Fibroblast of skin of scalp (primary cell): ENCODE results near the gene CLDN18. TPM values are rescaled to one million over a fixed set of nuclear protein-coding genes. Genes with fewer than 3 reads are reported as not detected.

Experiments
- DNase-seq: peaks from one replicate; pipeline ENCODE4 v3.0.0-alpha.2; 2013
- polyA plus RNA-seq, 2 experiments: library from polyadenylated mRNA; unstranded; fragments of 120-200 nt; gene quantifications; one replicate each; pipeline ENCODE4 v1.2.1, GENCODE V29; 2013; ENCODE audit not compliant: insufficient read length in 2 of 2

Gene CLDN18
- 0.66 TPM for polyA plus RNA-seq (2013, experiment 1 of 2; ENCODE audit: insufficient read length)
- polyA plus RNA-seq (2013, experiment 2 of 2; ENCODE audit: insufficient read length) = 0.43 TPM

DNA sequence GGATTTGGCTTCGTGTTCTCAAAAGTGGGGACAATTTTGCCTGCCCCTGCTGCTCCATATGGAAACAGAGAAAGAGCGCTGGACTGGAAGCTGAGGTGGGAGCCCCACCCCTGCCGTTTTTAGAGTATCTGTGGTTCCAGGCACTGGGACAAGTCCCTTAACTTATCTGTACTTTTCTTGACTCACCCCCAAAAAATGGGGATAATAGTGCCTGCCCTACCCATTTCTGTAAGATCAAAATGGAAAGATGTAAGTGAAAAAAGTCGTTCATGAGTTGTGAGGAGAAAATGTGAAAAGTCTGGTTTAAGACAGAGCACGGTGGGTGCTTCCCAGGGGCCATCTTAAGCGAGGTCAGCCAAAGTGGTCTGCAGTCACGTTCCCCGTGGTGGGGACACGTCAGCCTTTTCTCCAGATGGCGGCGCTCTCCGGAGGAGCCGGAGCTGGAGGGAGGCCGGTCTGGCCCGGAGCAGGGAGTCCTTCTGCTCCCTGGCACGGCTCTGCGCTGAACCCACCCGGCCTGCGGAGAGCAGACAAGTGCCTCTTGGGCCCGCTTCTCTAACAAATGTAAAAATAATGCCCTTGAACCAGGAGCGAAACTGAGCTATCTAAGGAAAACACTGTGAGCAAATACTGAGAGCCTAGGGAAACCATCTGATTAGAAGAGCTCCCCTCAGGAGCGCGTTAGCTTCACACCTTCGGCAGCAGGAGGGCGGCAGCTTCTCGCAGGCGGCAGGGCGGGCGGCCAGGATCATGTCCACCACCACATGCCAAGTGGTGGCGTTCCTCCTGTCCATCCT lies at the start of gene CLDN18:
Gene CLDN18, plus strand, starts transcription at position 690 of the 797 bp plus-strand sequence. Its CDS starts 61 bp downstream, at position 751.
- no peak for DNase-seq

DNA sequence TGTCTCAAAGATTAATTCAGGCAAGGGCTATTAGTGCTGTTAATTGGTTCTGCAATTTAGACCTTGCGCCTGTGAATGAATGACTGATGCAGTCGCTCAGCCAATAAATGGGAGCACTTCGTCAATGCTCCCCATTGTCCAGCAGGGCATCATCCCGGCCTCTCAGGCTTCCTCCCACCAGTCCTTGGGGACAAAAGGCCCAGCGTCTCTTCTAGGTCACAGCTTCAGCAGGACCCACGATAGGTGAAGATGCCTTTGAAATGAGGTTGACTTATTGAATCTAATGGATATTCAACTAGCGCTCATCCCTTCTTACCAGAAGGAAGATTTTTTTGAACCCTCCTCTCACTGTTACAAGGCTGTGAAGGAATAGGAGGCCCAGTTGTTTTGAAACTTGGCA lies 47.7 kb upstream of the CLDN18 start:
- DNase-seq = no peak

DNA sequence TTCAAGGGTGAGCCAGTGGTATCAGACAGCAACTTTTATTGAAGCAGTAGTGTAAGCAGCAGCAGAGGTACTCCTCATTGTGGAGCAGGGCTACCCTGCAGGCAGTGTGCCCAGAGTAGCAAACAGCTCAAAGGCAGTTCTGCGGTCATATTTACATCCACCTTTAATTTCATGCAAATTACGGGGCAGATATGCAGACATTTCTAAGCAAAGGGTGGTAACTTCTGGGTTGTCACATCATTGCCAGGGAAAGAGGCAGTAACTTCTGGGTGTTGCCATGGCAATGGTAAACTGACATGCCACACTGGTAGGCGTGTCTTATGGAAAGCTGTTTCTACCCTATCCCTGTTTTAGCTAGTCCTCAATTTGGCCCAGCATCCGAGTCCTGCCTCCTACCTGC lies 46.5 kb upstream of the CLDN18 start:
- DNase-seq = no peak

DNA sequence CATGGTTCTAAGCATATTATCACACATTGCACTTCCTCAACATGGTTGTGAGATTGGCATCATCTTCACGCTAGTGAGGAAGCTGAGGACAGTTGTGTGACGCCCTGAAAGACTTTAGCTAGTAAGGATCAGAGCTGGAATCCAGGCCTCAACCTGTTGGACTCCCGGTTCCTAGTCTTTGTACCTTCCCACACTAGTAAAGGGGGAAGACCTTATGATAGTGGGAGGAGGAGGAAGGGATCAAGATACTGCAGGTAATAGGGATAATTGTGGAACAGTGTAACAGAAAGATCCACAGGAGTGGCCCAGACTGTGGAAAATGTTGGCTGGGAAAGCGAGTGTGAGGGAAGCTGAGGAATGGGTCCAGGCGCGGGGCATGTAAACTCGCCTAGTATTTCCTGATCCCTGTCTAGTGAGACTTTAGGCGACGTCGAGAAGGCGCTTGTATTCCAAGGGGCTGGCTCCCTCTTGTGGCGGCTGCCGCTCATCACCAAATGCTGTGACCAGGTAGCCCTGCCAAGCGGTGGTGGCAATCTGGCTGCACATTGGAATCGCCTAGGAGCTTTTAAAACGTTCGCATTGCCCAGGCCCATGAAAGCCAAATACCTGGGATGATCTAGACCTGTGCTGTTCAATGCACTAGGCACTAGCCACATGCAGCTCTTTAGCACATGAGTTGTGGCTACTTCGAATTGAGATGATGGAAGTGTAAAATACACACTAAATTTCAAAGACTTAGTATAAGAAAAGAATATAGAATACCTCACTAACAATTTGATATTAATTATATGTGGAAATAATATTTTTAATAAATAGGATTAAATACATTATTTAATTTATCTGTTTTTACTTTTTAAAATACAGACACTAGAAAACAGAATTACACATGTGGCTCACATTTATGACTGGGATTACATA lies 38.8 kb upstream of the CLDN18 start:
- peak; percentile 61 for DNase-seq

DNA sequence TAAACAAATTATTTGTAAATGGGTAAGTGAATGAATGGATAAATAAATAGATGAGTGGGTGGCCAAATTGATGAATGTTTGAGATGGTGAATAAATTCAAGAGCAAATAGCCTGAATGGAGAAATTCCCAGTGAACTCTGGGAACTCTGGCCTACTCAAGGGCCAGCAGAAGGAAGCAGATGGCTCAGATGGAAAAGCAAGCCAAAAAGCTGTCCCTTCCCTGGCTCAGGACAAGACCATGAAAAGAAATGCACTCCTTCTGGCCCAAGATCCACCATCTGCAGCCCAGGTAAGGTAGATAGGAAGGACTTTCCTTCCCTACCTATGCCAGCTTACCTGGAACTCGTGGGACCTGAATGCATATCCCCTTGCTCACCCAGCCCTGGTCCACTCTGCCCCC lies 37.6 kb upstream of the CLDN18 start:
- no peak for DNase-seq

DNA sequence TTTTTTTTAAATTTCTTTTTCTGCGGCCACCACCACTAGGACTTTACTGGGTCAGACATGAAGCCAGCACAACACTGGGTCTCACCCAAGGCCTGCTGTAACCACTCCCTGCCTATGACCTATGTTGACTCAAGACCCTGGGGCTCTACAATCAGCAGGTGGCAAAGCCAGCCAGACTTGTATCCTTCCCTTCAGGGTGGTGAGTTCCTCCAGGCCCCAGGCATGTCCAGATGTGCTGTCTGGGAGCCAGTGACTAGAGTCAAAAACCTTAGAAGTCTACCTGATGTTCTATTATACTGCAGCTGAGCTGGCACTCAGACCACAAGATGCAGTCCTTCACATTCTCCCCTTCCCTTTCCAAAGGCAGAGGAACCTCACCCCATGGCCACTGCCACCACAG lies 31.6 kb upstream of the CLDN18 start:
- DNase-seq = no peak

DNA sequence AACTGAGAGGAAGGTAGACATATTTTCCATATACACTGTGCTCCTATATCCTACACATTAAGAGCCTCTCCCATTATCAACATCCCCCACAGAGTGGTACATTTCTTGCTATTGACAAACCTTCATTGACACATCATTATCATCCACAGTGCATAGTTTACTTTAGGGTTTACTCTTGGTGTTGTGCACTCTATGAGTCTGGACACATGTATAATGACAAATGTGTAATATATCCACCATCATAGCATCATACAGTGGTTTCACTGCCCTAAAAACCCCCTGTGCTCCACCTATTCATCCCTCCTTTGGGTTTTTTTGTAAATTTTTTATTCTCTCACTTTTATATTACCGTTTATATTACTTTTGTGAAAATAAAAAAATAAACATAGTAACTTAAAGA lies 22.2 kb upstream of the CLDN18 start:
- DNase-seq = no peak

DNA sequence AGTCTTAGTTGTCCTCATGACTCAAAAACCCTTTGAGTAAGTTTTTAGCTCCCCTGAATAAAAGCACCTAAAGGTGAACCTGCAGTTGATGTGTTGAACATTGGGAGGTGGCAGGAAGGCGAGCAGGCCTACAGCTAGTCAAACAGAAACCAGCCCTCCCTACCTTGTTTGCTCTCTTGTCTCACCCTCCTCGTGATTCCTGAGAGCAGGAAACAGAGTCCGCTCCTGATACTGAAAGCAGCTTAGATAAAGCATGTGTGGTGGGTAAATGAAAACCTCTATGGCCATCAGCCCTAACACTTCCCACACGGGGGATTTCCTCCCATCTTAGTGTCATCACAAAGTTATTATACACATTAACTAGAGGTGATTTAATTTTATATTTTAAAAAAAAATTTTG lies 21.8 kb upstream of the CLDN18 start:
- DNase-seq = no peak

DNA sequence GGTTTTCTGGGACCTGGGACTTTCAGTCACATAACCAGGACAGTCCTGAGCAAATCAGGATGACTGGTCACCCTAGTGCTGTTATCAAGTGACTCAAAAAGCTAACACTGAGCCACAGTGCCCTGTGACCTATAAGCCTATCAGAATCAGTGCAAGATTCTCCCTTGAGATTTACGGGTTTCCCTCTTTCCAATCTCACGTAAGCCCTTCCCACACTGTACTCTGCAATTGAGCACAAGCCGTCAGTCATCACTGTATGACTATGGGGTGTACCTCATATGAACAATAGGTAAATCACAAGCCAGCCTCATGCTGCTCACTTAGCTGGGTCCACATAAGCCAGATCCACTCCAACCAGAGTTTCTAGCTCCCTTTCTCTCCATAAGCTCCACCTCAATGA lies 21.0 kb upstream of the CLDN18 start:
- no peak for DNase-seq

DNA sequence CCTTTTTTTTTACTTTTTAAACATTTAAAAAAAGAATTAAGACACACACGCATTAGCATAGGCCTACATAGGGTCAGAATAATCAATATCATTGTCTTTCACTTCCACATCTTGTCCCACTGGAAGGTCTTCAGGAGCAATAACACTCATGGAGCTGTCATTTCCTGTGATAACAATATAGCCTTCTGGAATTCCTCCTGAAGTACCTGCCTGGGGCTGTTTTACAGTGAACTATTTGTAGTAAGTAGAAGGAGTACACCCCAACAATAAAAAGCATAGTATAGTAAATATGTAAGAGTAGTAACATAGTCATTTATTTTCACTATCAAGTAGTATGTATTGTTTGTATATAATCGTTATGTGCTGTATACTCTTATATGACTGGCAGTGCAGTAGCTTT lies 19.5 kb upstream of the CLDN18 start:
- no peak for DNase-seq

DNA sequence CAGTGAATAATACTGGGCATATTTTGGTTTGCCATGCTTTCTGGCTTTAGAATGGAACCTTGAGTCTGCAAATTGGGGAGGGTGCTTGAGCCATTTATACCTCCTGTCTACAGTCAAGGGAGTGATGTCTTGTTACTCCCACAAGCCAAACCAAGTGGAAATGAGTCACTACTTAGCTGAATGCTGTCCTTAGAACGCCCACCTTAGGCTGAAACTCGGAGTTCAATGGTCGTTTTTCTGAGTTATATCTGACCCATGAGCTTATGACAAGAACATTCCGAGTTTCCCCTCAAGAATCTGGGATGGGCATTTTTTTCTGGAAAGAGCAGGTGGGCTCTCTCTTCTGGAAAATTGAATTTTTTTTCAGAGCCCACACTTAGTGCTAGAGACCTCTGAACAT lies 17.4 kb upstream of the CLDN18 start:
- no peak for DNase-seq

DNA sequence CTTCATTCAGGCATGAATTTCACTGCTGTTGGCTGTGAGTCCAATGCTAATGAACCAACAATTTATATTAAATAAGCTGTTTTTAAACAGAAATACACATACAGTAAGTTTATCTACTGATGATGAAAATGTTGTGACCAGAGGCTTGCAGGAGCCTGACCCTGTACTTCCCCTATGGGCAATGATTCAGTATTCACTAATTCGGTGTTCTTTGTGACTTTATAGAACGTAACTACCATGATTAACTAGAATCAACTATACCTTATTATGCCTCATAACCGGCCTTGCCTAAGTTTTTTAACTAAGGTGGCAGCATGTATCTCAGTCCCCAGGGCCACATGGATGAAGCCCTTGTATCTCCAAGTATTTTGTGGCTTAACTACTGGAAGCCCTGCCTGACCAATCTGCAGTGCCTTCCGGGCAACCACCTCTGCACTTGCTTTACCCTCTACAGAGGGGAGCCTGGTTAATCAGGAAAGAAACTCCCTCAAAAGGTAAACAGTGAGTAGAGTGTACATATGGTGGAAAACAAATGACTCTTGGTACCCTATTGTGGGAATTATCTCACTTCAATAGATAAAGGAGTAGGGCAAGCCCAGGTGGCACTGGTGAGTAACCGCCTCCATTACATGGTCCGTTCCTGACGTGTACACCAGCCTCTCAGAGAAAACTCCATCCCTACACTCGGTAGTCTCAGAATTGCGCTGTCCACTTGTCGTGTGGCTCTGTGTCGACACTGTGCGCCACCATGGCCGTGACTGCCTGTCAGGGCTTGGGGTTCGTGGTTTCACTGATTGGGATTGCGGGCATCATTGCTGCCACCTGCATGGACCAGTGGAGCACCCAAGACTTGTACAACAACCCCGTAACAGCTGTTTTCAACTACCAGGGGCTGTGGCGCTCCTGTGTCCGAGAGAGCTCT lies 11.6 kb upstream of the CLDN18 start:
- no peak for DNase-seq

DNA sequence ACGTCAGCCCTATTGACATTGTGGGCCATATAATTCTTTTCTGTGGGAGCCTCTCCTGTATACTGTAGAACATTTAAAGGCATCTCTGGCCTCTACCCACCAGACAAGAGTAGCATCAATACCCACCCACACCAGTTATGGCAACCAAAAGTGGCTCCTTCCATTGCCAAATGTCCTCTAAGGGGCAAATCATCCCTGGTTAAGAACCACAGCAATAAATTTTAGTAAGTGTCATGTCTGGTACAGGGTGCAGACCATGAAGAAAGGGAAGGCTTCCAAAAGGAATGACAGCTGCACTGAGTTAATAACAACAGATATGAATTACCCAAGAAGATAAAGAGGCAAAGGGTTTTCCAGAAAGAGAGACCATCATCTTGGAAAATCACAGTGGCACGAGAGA lies 6.9 kb upstream of the CLDN18 start:
- no peak for DNase-seq

DNA sequence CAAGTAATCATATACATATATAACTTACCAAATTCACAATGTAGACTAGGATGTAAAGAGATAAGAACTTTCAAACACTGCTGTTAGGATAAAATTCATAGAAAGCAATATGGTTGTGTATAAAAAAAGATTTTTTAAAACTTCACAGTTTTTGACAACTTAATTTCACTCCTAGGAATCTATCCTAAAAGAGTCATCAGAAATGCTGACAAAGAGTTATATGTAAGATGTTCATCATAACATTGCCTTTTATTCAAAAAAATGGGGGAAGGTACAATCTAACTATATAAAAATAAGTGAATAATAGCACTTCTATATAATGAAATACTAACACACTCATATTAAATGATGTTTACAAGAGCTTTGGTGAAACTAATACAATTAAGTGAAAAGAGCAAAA lies 4.3 kb upstream of the CLDN18 start:
- no peak for DNase-seq

DNA sequence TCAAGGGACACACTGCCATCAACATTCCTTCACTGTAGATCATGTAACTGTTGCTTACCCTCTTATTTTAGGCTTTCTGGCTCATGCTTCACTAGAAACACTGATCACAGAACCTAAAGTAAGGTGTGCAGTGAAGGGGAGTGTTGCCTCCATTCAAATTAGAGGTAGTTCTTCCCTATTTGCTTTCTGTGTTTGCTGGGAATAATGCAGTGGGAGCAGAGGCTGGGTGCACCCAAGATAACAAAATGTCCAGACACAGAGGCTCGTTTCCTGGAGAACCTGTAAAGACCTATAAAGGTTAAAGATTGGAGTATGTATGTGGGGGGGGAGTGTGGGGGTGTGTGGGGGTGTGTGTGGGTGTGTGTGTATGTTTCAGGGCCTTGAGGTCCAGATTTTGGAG lies 2.1 kb upstream of the CLDN18 start:
- no peak for DNase-seq

DNA sequence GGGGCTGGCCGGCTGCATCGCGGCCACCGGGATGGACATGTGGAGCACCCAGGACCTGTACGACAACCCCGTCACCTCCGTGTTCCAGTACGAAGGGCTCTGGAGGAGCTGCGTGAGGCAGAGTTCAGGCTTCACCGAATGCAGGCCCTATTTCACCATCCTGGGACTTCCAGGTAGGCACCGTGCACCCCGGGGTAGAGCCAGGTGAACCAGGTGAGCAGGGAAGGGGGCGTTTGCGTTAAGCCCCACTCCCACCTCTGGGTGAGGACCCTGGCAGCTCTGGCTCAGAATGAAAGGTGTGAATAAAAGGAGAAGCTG lies 267 bp downstream of the CLDN18 start:
- DNase-seq = no peak

DNA sequence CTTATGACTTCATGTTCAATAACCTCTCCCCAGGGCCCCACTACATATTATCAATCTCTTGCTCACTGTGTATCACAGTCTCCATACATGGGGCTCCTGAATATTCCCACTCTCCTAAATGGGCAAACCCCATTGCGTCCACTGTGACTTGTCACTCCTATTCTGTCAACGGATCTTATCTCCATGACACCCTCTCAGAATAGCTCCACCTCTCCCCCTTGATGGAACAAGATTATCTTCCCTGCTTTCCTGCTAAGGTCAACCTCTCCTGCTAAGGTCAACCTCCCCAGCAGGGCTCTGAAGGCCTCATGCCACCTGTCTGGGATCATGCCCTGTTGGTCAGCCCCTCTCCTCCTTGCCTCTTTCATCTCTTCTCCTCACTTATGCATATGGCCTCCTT lies 1.8 kb downstream of the CLDN18 start:
- no peak for DNase-seq

DNA sequence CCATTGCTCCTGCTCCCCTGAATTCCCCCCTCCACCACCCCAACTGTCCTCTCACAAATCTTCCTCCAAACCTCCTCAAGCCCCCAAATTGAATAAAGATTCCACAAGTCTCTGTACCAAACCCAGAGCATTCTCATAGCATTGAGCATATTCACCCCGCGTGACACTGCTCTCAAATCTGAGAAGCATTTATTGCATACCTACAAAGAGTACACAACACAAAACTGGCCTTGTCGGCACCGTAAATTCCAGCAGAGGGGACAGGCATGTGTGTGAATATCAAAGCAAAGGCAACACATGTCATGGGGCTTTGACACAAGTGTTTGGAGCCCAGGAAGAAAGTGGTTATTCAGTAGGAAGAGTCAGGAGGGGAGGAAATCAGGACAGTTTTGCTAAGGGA lies 2.6 kb downstream of the CLDN18 start:
- DNase-seq = no peak

DNA sequence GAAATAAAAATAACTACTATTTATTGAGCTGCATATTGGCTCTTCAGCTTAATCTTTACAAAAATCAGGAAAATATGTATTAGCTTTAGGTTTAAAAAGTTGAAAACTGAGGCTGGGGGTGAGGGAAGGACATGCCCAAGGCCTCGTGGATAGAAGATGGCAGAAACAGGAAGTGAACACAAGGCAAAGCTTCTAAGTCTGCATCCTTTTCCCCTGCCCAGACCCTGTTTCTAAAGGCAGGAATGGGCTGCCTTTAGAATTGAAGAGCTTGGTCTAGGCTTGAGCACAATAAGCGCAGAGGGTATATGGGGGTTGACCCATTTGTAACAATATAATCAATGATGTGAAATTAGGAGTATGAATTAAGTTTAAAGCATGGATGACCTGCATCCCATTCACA lies 6.1 kb downstream of the CLDN18 start:
- DNase-seq = no peak

DNA sequence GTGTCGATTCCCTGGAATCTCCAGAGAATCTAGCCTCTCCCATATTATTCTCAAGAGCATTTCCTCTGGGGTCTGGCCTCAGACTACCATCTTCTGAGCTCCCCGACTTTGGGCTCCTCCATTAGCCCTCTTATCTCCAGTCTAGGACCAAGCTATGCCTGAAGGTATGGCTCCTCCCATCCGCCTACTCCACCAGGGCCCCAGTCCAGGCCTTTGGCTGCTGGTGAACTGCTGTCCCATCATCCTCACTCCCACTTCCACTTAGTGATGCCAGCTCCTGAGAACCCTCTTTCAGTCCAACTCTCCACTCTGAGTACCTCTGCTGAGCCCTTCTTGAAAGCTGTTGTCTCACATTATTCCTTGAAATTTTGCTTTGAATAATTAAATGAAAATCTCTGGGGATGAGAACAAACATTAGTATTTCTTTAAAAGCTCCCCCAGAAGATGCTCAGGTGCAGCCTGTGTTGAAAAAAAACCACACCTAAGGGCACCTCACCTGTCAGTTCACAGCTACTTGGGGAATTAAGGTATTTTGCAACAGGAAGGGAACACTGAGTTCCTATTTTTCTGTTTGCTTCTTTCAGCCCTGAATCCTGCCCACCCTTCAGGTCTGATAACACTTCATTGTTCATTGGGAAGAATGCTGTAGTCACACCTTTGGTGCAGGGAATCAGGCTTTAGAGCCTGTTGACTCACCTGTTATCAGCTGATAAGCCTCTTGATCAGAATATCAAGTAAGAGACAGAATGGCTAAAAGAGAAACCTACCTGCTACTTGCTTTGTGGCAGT lies 9.5 kb downstream of the CLDN18 start:
- no peak for DNase-seq

DNA sequence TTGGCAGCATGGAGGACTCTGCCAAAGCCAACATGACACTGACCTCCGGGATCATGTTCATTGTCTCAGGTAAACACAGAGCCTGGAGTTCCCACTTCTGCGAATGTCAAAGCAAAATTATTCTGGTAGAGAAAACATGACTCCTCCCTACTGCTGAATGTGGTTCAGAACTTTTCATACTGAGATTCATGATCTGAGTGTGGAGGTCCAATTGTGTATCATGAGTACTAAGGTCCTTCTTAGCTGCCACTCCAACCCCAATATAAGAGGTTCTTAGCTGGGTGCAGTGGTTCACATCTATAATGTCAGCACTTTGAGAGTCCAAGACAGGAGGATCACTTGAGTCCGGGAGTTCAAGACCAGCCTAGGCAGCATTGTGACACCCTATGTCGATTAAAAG lies 13.8 kb downstream of the CLDN18 start:
- no peak for DNase-seq

DNA sequence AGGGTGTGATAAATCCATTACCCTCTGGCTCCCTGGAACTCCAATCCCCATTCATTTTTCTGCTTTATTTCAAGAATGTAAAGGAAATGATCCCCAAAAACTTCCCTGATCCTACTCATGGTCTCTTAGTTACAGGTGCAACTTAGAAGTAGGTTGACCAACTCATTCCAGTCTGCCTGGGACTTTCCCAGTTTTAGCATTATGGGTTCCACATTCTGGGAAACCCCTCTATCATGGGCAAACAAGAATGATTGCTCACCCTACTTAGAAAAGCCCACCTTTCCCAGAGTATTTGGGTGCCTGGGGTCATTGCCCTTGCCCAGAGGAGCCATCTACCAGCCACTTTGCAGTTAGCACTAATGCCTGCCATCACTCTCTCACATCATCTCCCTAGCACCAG lies 15.6 kb downstream of the CLDN18 start:
- DNase-seq = no peak
